T-helper 17 cell (primary cell): ENCODE data around the gene GTPBP3. TPM values are rescaled to one million over a fixed set of nuclear protein-coding genes. Genes with fewer than 3 reads are reported as not detected.

Experiments
- ATAC-seq: fragments of 150-1000 bp; cut with Tn5 transposase; 2 replicates; pipeline ENCODE4 v1.10.0; 2021; ENCODE audit warnings: mild to moderate bottlenecking, moderate library complexity
- DNase-seq, 3 donors: peaks; one replicate each; pipeline versions ENCODE4 v3.0.0 to v3.0.0-alpha.2; 2020 to 2021
- H3K9me3 ChIP-seq: one replicate; pipeline ENCODE4 v1.7.0; 2013; ENCODE audit warnings: low read length, mild to moderate bottlenecking; ENCODE audit not compliant: control insufficient read depth, poor library complexity, severe bottlenecking
- H3K27ac Mint-ChIP-seq: one replicate; pipeline ENCODE4 v1.8.0; 2022; ENCODE audit warnings: mild to moderate bottlenecking, moderate library complexity, mixed read lengths
- H3K27me3 Mint-ChIP-seq: one replicate; pipeline ENCODE4 v1.8.0; 2022; ENCODE audit warnings: mixed read lengths
- H3K36me3 Mint-ChIP-seq: one replicate; pipeline ENCODE4 v1.8.0; 2022; ENCODE audit warnings: low read depth, mixed read lengths
- H3K4me1 Mint-ChIP-seq: one replicate; pipeline ENCODE4 v1.8.0; 2022; ENCODE audit warnings: mild to moderate bottlenecking, mixed read lengths
- H3K4me3 Mint-ChIP-seq: one replicate; pipeline ENCODE4 v1.8.0; 2022; ENCODE audit warnings: mild to moderate bottlenecking, moderate library complexity, mixed read lengths
- total RNA-seq, 4 donors: library from RNA in 2 of 4; stranded (reverse) in 2 of 4; gene quantifications; one replicate each; pipeline ENCODE4 v1.2.3 and lab custom pipeline; 2022 to 2026

The GTPBP3 gene
- total RNA-seq, 2 donors from 2014 or later = 27.5 to 33.3 TPM

DNA sequence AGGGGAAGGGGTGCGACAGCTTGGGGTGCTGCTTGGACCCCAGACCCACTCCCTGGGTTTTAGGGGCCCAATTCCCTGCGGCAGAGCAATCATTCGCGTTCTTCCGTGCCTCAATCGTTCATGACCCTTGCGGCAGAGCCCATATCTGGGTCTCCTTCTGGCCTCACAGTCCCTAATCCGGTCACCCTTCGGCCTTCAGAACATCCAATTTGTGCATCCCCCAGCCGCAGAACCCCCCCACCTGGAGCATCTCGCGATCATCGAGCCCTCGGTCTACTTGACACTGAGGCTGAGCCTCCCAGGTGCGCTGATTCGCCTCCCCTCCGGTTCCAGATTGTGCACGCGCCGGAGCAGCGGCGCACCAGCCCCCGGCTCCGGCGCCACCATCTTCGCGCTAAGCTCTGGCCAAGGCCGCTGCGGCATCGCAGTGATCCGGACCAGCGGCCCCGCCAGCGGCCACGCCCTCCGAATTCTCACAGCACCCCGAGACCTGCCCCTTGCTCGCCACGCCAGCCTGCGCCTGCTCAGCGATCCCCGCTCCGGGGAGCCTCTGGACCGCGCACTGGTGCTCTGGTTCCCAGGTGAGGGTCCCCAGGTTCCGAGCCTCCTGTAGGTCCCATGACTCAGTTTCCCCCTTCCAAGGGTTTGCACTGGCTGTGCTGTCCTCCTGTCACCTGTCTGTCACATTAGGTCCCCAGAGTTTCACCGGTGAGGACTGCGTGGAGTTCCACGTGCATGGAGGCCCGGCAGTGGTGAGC, 501 bp downstream of the GTPBP3 start:
- peaks cover 2% of the 10 kb centered on the region for H3K36me3 Mint-ChIP-seq
- H3K4me3 Mint-ChIP-seq = peak overlapping the region; percentile 98
- H3K4me1 Mint-ChIP-seq = peaks cover 17% of the 10 kb centered on the region
- DNase-seq = peak in 1 of 3 donors; percentile 16
- H3K27me3 Mint-ChIP-seq = no peaks in the 10 kb centered on the region
- ATAC-seq = peak; percentile 10
- peak overlapping the region; percentile 93 for H3K27ac Mint-ChIP-seq
- no peaks in the 10 kb centered on the region for H3K9me3 ChIP-seq

- peaks cover 17% of the 10 kb centered on the region for H3K4me1 Mint-ChIP-seq
- no peaks in the 10 kb centered on the region for H3K27me3 Mint-ChIP-seq
- no peak for DNase-seq
- H3K4me3 Mint-ChIP-seq = peak overlapping the region; percentile 98
- peak overlapping the region; percentile 93 for H3K27ac Mint-ChIP-seq
- no peaks in the 10 kb centered on the region for H3K9me3 ChIP-seq
- H3K36me3 Mint-ChIP-seq = peaks cover 2% of the 10 kb centered on the region
- ATAC-seq = no peak
Measured at GRCh38 chr19:17338433-17339078, 1.2 kb downstream of the GTPBP3 start.

- no peaks in the 10 kb centered on the region for H3K36me3 Mint-ChIP-seq
- H3K27ac Mint-ChIP-seq = no peak overlapping the region
- no peaks in the 10 kb centered on the region for H3K9me3 ChIP-seq
- H3K4me3 Mint-ChIP-seq = peak overlapping the region; percentile 98
- no peak for ATAC-seq
- no peaks in the 10 kb centered on the region for H3K27me3 Mint-ChIP-seq
- DNase-seq = no peak
- H3K4me1 Mint-ChIP-seq = peaks cover 14% of the 10 kb centered on the region
Measured at GRCh38 chr19:17339088-17339741, 1.9 kb downstream of the GTPBP3 start.

GRCh38 chr19:17340302-17340870, 3.0 kb downstream of the GTPBP3 start:
- Mint-ChIP-seq H3K4me1 (peaks cover 11% of the 10 kb centered on the region), H3K4me3 (peak overlapping the region; percentile 39), H3K27ac (no peak overlapping the region), H3K27me3 (no peaks in the 10 kb centered on the region), H3K36me3 (no peaks in the 10 kb centered on the region)
- H3K9me3 ChIP-seq = no peaks in the 10 kb centered on the region
- ATAC-seq = no peak
- no peak for DNase-seq

GRCh38 chr19:17340871-17341357, 3.6 kb downstream of the GTPBP3 start:
- ATAC-seq (no peak), DNase-seq (no peak)
- Mint-ChIP-seq H3K4me3 (no peak overlapping the region), H3K27ac (no peak overlapping the region), H3K36me3 (no peaks in the 10 kb centered on the region), H3K4me1 (peaks cover 11% of the 10 kb centered on the region), H3K27me3 (no peaks in the 10 kb centered on the region)
- H3K9me3 ChIP-seq = no peaks in the 10 kb centered on the region

- DNase-seq (no peak), ATAC-seq (no peak)
- H3K27ac Mint-ChIP-seq = no peak overlapping the region
- H3K36me3 Mint-ChIP-seq = no peaks in the 10 kb centered on the region
- no peaks in the 10 kb centered on the region for H3K27me3 Mint-ChIP-seq
- no peak overlapping the region for H3K4me3 Mint-ChIP-seq
- H3K9me3 ChIP-seq = no peaks in the 10 kb centered on the region
- peaks cover 15% of the 10 kb centered on the region for H3K4me1 Mint-ChIP-seq
Measured at GRCh38 chr19:17341386-17341785, 4.0 kb downstream of the GTPBP3 start.

GRCh38 chr19:17341845-17342244, 4.5 kb downstream of the GTPBP3 start:
- Mint-ChIP-seq H3K4me3 (no peak overlapping the region), H3K4me1 (peaks cover 15% of the 10 kb centered on the region)
- no peak for ATAC-seq

GRCh38 chr19:17346109-17346671, 8.8 kb downstream of the GTPBP3 start:
- Mint-ChIP-seq H3K4me3 (no peak overlapping the region), H3K27me3 (peaks cover 18% of the 10 kb centered on the region), H3K36me3 (peaks cover 2% of the 10 kb centered on the region), H3K27ac (peak overlapping the region; percentile 32), H3K4me1 (peaks cover 6% of the 10 kb centered on the region)
- DNase-seq = peak; percentile 59 to 74 (median 69)
- ATAC-seq = peak; percentile 96
- no peaks in the 10 kb centered on the region for H3K9me3 ChIP-seq

More at GRCh38 chr19:17341845-17342244, 4.5 kb downstream of the GTPBP3 start:
- DNase-seq = no peak
- Mint-ChIP-seq H3K36me3 (no peaks in the 10 kb centered on the region), H3K27me3 (no peaks in the 10 kb centered on the region), H3K27ac (no peak overlapping the region)
- no peaks in the 10 kb centered on the region for H3K9me3 ChIP-seq

DNA sequence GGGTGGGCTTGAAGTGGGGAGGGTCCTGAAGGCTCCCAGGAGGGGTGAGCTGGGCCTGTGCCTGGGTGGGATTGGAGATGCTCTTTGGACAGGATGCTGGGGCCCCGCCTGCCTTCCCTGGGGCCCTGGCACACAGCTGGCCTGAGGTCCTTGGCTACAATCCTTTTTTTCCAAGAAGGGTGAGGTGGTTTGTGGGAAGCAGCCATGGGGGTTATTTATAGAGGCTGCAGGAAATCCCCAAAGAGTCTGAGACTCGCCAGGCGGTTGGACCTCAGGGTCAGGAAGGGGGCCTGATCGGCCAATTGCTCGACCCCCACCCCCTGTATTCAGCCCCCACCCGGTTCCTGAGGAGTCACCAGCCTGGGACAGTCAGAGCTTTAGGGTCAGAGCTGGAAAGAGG, 10.0 kb downstream of the GTPBP3 start:
- DNase-seq (no peak), ATAC-seq (no peak)
- H3K4me1 Mint-ChIP-seq = peaks cover 8% of the 10 kb centered on the region
- H3K36me3 Mint-ChIP-seq = peaks cover 2% of the 10 kb centered on the region
- H3K27ac Mint-ChIP-seq = no peak overlapping the region
- peaks cover 27% of the 10 kb centered on the region for H3K27me3 Mint-ChIP-seq
- H3K9me3 ChIP-seq = no peaks in the 10 kb centered on the region
- no peak overlapping the region for H3K4me3 Mint-ChIP-seq

DNA sequence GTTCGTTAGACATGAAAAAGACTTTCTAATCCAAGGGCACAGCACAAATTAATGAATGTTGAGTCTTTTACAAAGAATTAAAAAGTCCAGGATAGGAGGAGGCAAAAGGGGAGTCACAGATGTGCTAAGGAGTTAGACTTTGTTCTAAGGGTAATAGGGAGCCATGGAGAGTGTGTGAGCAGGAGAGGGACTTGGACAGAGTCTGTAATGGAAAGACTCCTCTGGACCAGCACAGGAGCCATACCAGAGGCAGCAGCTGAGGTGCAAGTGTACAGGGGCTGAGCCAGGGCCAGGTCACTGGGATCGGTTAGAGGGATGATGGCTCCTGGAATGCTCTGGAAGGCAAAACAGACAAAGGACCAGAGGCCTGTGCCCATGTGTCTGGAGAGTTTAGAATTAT, 10.5 kb downstream of the GTPBP3 start:
- ATAC-seq (no peak), DNase-seq (no peak)
- H3K27ac Mint-ChIP-seq = no peak overlapping the region
- no peaks in the 10 kb centered on the region for H3K9me3 ChIP-seq
- peaks cover 8% of the 10 kb centered on the region for H3K4me1 Mint-ChIP-seq
- no peak overlapping the region for H3K4me3 Mint-ChIP-seq
- peaks cover 32% of the 10 kb centered on the region for H3K27me3 Mint-ChIP-seq
- peaks cover 2% of the 10 kb centered on the region for H3K36me3 Mint-ChIP-seq

DNA sequence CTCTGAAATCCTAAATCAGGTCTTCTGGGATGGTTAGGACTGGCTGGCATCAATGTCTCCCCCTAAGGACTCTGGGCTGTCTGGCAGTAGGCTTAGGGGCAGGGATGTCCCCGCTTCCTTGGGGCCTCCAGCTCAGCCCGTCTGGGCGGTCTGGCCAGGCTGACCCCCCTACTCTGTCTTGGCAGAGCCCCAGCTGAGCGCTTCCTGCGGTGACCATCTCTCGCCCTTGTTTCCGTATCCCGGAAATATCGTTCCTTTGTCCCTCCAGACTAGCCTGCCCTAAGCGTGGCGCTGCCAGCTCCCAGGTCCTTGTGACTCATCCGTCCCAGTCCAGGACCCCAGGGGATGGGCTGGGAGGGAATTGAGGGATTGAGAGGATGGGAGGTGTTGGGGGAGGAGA, 11.3 kb downstream of the GTPBP3 start:
- DNase-seq (no peak), ATAC-seq (no peak)
- H3K27ac Mint-ChIP-seq = peak overlapping the region; percentile 67
- H3K27me3 Mint-ChIP-seq = peaks cover 40% of the 10 kb centered on the region
- peaks cover 14% of the 10 kb centered on the region for H3K4me1 Mint-ChIP-seq
- peaks cover 4% of the 10 kb centered on the region for H3K36me3 Mint-ChIP-seq
- no peak overlapping the region for H3K4me3 Mint-ChIP-seq
- H3K9me3 ChIP-seq = no peaks in the 10 kb centered on the region

DNA sequence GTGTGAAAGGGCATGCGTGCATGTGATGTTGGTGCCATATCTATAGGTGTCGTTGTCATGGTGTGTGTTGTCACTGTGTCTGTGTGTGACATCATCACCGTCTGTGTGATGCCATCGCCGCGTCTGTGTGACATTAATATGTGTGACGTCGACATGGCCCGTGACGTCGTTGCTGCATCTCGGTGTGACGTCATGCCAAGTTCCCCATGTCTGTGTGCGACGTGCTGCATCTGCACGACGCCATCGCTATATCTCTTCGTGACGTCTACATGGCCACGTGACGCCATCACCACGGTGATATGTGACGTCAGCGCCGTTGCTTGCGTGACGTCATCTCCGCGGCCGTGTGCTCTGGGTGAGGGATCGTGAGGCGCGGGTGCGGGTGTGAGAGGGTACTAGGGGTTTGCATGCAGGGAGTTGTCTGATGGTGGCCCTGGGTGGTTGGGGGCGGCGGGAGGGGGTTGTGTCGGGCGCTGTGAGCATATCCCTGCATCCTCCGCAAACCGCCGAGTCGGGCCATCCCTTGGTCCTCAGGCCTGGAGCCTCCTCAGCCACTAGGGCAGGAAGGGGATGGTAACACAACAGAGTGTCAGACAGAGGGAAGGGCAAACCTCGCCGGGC, 14.6 kb downstream of the GTPBP3 start:
- Mint-ChIP-seq H3K27me3 (peaks cover 43% of the 10 kb centered on the region), H3K4me1 (peaks cover 9% of the 10 kb centered on the region), H3K36me3 (peaks cover 4% of the 10 kb centered on the region), H3K4me3 (no peak overlapping the region), H3K27ac (no peak overlapping the region)
- no peaks in the 10 kb centered on the region for H3K9me3 ChIP-seq
- DNase-seq = no peak
- no peak for ATAC-seq
